AG09319 (cell line): Measurements from ENCODE around the gene GIMAP2.

Experiments
- DNase-seq: peaks from one replicate; pipeline ENCODE4 v3.0.0-alpha.2; 2010; ENCODE audit warnings: low read depth; ENCODE audit errors: extremely low read depth
- TF ChIP-seq, protein P1 (sequence below): IDR thresholded peaks from 2 replicates; pipeline ENCODE4 v1.5.1; 2011; ENCODE audit warnings: low read depth, mild to moderate bottlenecking, inconsistent platforms, low read length, moderate library complexity

Gene GIMAP2

GRCh38 chr7:150686030-150686631, 625 bp downstream of the GIMAP2 start:
- DNase-seq: no peak
- TF ChIP-seq, protein P1, sequence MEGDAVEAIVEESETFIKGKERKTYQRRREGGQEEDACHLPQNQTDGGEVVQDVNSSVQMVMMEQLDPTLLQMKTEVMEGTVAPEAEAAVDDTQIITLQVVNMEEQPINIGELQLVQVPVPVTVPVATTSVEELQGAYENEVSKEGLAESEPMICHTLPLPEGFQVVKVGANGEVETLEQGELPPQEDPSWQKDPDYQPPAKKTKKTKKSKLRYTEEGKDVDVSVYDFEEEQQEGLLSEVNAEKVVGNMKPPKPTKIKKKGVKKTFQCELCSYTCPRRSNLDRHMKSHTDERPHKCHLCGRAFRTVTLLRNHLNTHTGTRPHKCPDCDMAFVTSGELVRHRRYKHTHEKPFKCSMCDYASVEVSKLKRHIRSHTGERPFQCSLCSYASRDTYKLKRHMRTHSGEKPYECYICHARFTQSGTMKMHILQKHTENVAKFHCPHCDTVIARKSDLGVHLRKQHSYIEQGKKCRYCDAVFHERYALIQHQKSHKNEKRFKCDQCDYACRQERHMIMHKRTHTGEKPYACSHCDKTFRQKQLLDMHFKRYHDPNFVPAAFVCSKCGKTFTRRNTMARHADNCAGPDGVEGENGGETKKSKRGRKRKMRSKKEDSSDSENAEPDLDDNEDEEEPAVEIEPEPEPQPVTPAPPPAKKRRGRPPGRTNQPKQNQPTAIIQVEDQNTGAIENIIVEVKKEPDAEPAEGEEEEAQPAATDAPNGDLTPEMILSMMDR: no peak

DNA sequence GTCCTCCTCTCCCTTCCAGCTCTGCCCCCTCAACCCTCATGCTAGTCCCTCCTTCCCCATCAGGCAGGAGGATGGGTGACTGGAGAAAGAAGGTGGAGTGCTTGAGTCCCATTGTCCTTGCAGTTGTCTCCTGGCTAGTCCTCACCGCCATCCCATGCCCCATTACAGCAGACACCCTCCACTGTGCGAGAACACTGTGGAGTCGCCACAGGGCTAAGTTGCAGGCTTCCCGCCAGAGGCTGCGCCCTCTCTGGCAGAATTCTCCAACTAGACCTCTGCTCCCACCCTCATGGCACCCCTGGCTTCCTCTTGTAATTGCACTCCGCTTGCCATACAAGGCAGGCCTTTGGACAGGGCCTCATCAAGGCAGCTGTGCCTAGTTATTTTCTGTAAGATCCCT, 3.1 kb downstream of the GIMAP2 start:
- TF ChIP-seq, protein P1: no peak
- no peak for DNase-seq

DNA sequence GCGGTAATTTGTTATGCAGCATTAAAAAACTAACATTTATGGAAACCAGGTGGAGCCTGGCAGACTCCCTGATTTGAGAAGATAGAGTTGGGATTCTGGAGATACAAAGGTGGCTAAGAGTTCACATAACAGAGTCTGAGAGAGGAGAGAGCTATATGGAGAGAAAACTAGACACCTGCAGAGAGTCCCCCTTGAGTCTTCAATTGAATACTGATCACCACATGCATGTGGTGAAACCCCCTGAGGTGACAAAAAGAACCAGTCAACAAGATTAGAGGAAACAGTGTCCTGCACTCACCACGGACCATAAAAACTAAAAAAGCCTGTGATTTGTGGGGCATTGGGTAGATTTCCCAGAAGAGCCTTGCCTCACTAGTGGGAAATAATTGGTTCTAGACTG, 10.1 kb downstream of the GIMAP2 start:
- TF ChIP-seq, protein P1: no peak
- no peak for DNase-seq

DNA sequence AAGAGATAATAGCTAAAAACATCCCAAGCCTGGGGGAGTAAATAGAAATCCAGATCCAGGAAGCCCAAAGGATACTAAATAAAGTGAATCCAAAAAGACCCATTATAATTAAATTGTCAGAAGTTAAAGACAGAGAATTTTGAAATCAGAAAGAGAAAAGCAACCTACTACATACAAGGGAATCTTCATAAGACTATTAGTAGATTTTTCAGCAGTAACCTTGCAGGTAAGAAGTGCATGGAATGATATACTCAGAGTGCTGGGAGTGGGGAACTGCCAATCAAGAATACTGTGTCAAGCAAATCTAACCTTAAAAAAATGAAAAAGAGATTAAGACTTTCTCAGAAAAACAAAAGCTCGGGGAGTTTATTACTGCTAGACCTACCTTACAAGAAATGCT, 17.7 kb downstream of the GIMAP2 start:
- no peak for DNase-seq

GRCh38 chr7:150715293-150715692, 29.8 kb downstream of the GIMAP2 start:
- TF ChIP-seq, protein P1: no peak
- no peak for DNase-seq

More for the DNA sequence above, 17.7 kb downstream of the GIMAP2 start:
- TF ChIP-seq, protein P1: no peak

GRCh38 chr7:150715738-150716137, 30.2 kb downstream of the GIMAP2 start:
- TF ChIP-seq, protein P1: no peak
- DNase-seq: no peak

DNA sequence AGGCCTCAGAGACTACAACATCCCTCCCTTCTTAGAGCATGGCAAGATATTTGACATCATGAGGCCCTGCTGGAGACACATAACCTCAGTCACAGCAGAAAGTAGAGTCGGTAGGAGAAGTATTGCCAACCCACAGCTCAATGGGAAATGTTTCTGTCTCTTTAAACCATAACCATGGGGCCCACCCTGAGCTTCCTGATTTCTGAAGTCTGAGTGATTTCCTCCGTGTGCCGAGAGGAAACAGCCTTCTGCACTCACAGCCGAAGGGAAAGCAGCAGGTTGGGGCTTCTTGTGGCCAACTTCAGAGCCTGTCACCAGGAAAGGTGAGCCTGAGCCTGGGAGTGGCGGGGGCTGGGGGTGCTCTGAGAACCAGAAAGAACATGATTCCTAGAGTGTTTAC, 30.9 kb downstream of the GIMAP2 start, which contains the start of gene GIMAP1:
TSS of gene GIMAP1 (plus strand) at position 246 of the 400 bp plus-strand sequence. CDS start 2,435 bp downstream, outside the sequence.
- TF ChIP-seq, protein P1: no peak
- DNase-seq: no peak
